Cardiac septum (tissue), 1 donor: ENCODE data around the gene CA5B. TPM values are rescaled to one million over a fixed set of nuclear protein-coding genes. Genes with fewer than 3 reads are reported as not detected.
"Not testable (repeated sequence)": the region's sequence is repeated elsewhere in the genome, so short reads cannot be mapped to it uniquely, and the experiment has no call there.

Experiments
- DNase-seq: peaks from one replicate; pipeline ENCODE4 v3.0.0-alpha.2; 2020; ENCODE audit warnings: low spot score
- intact Hi-C: fragments of 100-400 bp; cut with DNase I; formaldehyde crosslinking; loops from one replicate; pipeline ENCODE4 v1.14.0; 2022
- total RNA-seq: library from RNA; stranded (reverse); fragmentation: NEBNext Ultra II Directional; extraction: Animal tissue kit (Norgen Biotek cat#: 25700); gene quantifications from one replicate; pipeline ENCODE4 v1.2.1, GENCODE V29; 2021
- donor health status: DM: no; HTN: no; CAD: no.

Gene CA5B
- total RNA-seq, 1 donor from 2014 or later, result 4.5 TPM

- intact Hi-C loops, DNase-seq: not testable (repeated sequence)
These were observed 8.6 kb downstream of the CA5B start for GRCh38 chrX:15746651-15747050.

GRCh38 chrX:15747626-15748173 is 9.6 kb downstream of the CA5B start:
- intact Hi-C loops, result no loop called here
- DNase-seq, result no peak

DNA sequence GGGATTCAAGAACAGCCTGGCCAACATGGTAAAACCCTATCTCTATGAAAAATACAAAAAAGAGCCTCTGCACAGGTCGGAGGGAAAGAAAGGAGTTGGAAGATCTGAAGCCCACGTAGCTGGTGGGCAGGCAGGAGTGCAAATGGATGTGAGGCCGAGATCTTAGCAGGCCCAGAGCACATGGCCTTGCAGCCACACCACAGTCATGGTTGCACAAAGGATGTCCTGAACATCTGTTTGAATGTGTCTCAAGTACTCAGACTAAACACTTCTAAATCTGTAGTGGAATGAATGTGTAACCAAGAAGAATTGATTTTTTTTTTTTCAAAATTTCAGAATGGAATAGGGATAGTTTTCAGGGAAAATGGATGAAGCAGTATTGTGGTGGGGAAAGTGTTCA is 10.8 kb downstream of the CA5B start:
- intact Hi-C loops, result no loop called here
- no peak for DNase-seq

- intact Hi-C loops, result no loop called here
These were observed 11.9 kb downstream of the CA5B start for GRCh38 chrX:15749642-15750610.

DNA sequence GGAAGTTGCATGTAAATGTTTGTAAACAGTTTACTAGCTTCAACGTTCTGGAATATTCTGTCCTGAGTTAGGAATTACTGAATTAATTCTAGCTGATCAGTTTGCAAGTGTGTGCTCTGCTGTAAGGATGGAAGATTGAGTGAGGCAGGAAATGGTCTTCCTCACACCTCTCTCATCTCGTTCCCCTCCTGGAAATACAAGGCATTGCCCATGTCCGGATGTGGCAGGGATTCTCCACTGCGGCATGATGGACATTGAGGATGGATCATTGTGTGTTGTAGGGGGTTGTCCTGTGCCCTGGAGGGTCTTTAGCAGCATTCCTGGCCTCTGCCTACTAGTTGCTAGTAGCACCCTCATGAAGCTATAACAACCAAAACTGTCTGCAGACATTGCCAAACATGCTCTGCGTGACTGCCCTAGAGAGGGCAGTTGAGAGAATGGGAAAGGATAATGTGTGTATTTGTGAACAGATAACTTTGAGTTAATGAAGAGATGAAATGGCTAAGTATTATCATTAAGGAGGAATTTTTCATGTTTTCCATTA is 12.6 kb downstream of the CA5B start:
- DNase-seq, result no peak
- intact Hi-C loops, result no loop called here

More at GRCh38 chrX:15749642-15750610, 11.9 kb downstream of the CA5B start:
- no peak for DNase-seq

DNA sequence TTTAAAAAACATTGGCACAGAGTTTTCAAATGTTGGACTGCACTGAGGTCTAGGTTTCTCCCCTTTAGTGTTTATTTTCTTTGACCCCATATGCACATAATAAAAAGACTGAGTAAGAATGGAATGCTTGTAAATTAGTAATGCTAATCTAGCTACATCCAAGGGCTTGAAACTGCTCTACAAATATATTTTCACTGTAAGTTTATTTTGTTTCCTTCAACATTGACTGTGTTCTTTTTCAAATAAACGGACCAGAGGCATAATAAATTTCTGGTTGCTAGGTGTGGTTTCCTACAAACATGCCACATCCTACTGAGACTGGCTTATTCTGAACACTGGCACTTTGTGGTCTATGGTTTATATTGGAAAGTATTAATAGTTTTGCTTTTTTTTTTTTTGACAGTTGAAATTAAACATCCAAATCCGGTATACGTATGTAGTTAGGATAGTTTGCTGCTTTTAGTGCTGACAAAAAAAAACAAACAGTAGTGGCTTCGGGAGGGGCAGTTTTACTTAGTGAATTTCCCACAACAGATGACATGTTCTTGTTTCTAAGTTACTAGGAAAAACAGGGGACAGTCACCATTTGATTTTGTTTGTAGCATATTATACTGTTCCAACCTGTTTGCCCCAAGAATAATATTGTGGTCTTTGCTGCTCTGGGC is 13.2 kb downstream of the CA5B start:
- intact Hi-C loops, result no loop called here
- DNase-seq, result no peak

DNA sequence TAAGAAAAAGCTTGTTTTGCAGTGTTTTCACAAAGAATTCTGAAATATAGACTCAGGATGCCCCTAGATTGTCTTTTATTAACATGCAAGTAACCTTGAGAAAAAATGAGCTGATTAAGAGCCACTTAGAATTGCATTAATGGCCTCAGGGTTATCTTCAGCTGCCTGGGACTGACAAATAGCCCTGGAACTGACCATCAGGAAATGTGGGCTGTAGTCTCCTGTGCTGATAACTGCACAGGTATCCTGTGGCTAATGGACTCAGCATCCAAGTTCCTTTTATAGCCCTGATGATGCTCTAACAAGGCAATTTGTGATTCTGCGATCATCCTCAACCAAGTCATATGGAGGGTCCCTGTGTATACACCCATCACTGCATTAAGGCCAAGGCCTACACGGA is 17.0 kb downstream of the CA5B start:
- intact Hi-C loops, result no loop called here
- DNase-seq, result no peak

DNA sequence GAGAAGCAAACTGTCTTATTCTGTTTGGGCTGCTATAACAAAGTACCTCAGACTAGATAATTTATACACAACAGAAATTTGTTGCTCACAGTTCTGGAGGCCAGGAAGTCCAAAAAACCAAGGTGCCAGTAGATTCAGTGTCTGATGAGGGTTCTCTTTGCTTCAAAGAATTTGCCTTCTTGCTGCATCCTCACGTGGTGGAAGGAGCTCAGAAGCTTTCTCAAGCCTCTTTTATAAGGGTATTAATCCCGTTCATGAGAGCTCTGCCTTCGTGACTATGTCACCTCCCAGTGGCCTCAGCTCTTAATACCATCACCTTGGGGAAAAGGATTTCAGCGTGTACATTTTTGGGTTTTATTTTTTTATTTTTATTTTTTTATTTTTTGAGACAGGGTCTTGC is 20.1 kb downstream of the CA5B start:
- intact Hi-C loops, result no loop called here
- DNase-seq, result no peak

- intact Hi-C loops, DNase-seq: not testable (repeated sequence)
These were observed 21.8 kb downstream of the CA5B start for GRCh38 chrX:15759886-15760285.

DNA sequence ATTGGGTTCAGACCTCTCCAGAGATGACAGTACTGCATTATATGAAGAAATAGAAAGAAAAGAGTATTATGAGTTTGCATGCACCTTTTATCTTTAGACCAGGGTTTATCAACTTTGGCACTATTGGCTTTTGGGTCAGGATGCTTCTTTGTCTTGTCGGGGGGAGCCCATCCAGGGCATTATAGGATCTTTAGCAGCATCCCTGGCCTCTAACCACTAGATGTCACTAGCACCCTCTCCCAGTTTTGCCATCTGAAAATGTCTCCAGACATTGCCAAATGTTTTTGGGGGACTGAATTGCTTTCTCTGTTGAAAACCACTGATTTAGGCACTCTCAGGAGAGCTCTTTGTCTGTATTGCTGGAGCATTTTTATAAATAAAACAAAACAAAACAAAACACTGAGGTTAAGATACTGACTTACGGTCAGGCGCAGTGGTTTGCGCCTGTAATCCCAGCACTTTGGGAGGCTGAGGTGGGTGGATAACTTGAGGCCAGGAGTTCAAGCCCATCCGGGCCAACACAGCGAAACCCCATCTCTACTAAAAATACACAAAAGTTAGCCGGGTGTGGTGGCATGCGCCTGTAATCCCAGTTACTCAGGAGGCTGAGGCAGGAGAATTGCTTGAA is 23.6 kb downstream of the CA5B start:
- intact Hi-C loops, result no loop called here
- no peak for DNase-seq

DNA sequence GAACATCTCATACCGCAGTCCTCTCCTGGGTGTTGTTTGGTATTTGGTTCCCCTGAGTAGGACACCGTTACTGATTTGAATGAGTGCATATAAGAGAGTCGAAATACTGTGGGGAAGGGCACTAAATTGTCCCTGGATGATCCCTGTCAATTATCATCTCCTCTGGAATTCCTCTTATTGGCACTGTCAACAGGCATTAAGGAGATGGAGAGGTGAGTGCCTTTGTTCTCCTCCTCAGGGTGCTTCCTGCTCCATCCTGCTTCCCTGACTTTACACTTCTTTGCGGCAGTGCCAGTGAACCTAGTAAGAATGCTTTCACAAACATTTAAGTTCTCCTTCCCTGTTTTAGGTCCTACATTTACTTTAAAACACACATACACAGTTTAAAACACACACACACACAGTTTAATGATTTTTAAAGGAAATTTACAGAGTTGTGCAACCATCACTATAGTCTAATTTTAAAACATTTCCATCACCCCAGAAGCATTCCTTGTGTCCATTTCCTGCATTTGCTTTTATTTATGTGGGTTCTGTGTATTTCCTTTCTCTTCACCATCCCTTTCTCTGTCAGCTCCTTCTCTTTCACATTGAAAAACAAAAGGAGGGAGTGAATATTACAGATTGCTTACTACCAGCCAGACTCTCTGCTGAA is 31.4 kb downstream of the CA5B start:
- intact Hi-C loops, result no loop called here
- DNase-seq, result no peak

- no peak for DNase-seq
- intact Hi-C loops, result no loop called here
These were observed 44.1 kb downstream of the CA5B start for GRCh38 chrX:15781961-15782699.

DNA sequence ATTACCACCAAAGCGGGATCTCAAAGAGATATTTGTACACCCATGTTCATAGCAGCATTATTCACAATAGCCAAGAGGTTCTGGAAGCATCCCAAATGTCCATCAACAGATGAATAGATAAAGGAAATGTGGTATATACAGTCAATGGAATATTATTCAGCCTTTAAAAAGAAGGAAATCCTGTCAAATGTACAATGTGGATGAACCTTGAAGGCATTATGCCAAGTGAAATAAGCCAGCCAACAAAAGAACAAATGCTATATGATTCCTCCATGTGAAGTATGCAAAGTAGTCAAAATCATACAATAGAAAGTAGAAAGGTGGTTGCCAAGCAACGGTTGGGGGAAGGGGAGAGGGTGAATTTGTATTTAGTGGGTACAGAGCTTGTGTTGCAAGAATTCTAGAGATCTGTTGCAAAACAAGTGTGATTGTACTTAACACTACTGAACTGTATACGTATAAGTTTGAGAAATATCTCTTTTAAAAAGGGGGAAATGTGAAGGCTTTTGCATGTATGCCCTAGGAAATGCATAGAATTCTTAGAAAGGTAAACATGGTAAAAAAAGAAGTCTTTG is 47.2 kb downstream of the CA5B start:
- DNase-seq, result no peak
- intact Hi-C loops, result no loop called here

GRCh38 chrX:15786915-15787314 is 48.8 kb downstream of the CA5B start:
- intact Hi-C loops, result no loop called here
- DNase-seq, result no peak

DNA sequence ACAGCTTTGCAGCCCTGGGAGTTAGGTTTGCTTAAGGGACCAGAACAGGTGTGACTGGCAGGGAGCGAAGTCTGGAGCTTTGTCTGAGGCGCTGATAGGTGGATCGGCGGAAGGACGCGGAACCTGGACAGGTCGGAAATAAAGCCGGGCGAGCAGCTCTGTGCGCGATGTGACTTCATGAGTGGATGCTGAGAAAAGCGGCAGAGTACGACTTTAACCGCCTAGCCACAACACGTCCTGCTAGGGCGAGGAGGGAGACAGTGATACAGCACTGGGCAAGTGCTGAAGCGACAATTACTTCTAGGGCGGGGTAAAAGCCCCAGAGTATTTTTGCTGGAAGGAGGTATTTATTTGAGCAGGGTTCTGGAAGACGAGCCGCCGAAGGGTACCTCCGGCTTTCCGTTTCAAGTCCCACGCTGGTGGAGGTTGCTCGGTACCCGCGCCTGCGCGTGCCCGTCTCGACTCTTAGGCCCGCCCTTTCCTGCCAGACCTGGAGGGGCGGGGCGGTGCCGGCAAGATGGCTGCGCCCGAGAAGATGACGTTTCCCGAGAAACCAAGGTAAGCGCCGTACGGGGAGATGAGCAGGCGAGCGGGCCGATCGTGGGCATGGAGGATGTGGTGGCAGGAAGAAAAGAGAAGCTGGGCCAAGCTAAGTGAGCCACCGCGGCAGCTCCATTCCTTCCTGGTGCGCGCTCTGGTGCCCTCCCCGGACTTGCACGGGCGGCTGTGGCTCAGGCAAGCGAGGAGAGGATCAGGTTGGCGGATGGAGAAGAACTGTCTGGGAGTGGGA is 52.1 kb downstream of the CA5B start, which contains the start of gene ZRSR2:
ZRSR2 (plus strand) TSS at position 506 of the 790 bp plus-strand sequence; CDS start at position 518, 12 bp downstream.
- intact Hi-C loops, result loop anchor here (5.0 to 10.0 kb wide), 2 partner anchors 67 to 115 kb away; no protein-coding TSS in a partner anchor
- DNase-seq, result peak; percentile 96

GRCh38 chrX:15790769-15791290 is 52.8 kb downstream of the CA5B start:
- intact Hi-C loops, result loop anchor here (5.0 to 10.0 kb wide), 2 partner anchors 66 to 116 kb away; no protein-coding TSS in a partner anchor
- no peak for DNase-seq

- no peak for DNase-seq
- intact Hi-C loops, result loop anchor here (10.0 kb wide), 1 partner anchor 123 kb away; no protein-coding TSS in a partner anchor
These were observed 59.6 kb downstream of the CA5B start for GRCh38 chrX:15797707-15798106.
